ENCODE measurements around the gene RNPC3.

DNA sequence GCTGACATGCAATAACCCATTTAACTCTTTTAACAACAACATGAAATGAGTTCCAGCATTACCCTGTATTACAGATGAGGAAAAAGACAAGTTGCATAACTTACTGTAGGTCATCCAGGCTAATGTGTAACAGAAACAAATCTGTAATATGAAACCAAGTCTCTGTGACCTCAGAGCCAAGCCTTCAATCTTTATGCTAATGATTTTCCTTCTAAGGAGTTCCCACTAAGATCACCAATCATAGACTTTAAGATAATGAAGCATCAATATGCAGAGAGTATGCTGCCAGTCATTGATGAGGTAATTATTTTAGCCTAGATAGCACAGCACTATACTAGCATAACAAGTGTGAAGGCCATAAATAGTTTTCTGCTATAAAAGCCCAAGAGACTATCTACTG lies 35.6 kb upstream of the RNPC3 start:
- TF ChIP-seq POLR2AphosphoS5 (IDR thresholded peaks at IDR 0.05) (no peak), POLR2A (IDR thresholded peaks at IDR 0.05) (no peak)
- TF ChIP-seq, protein P1, sequence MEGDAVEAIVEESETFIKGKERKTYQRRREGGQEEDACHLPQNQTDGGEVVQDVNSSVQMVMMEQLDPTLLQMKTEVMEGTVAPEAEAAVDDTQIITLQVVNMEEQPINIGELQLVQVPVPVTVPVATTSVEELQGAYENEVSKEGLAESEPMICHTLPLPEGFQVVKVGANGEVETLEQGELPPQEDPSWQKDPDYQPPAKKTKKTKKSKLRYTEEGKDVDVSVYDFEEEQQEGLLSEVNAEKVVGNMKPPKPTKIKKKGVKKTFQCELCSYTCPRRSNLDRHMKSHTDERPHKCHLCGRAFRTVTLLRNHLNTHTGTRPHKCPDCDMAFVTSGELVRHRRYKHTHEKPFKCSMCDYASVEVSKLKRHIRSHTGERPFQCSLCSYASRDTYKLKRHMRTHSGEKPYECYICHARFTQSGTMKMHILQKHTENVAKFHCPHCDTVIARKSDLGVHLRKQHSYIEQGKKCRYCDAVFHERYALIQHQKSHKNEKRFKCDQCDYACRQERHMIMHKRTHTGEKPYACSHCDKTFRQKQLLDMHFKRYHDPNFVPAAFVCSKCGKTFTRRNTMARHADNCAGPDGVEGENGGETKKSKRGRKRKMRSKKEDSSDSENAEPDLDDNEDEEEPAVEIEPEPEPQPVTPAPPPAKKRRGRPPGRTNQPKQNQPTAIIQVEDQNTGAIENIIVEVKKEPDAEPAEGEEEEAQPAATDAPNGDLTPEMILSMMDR (IDR thresholded peaks at IDR 0.05): no peak
